Astrocyte of the cerebellum (primary cell): Measurements from ENCODE around the gene DNAI4.
"Not testable (repeated sequence)": the region's sequence is repeated elsewhere in the genome, so short reads cannot be mapped to it uniquely, and the experiment has no call there.

ENCODE experiments used
- DNase-seq: peaks from one replicate; pipeline ENCODE4 v3.0.0-alpha.2; 2011; ENCODE audit warnings: low read depth
- H3K4me3 ChIP-seq: 2 replicates; pipeline ENCODE4 v1.5.1; 2011; ENCODE audit warnings: mild to moderate bottlenecking, low read depth, low read length, moderate library complexity
- in situ Hi-C: cut with HindIII; loops from 2 replicates; pipeline ENCODE4 v1.10.0; 2017; ENCODE audit warnings: low sequenced_read_pairs
- TF ChIP-seq, protein P1 (sequence below): IDR thresholded peaks from 2 replicates; pipeline ENCODE4 v1.5.1; 2012; ENCODE audit warnings: low read length, low read depth, moderate library complexity, mild to moderate bottlenecking; ENCODE audit errors: missing control alignments

The DNAI4 gene

DNA sequence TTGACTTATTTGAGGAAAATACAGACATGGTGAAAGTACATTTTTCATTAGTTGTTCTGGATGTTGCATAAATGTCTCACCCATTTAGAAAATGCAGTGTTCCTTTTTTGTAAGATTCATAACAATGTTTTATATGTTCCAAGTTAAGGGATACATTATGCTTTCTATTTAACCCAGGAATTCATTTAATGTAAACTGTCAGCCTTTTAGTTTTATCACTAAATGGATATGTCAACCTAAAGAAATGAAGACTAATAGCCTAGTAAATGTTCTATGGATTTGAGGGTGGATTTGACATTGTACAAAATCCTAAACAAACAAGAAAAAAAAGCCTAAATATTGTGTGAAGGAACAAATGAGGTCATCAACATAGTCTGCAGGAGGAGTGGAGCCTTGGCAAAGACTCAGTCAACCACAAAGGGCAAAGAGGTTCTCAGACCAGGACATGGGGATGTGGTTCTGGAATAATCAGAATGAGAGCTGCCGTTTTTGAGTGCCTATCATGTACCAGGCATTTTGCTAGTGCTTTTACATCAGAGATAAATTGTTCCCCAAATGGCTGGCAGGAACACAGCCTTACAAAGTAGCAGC lies 114.8 kb downstream of the DNAI4 start:
- TF ChIP-seq, protein P1, sequence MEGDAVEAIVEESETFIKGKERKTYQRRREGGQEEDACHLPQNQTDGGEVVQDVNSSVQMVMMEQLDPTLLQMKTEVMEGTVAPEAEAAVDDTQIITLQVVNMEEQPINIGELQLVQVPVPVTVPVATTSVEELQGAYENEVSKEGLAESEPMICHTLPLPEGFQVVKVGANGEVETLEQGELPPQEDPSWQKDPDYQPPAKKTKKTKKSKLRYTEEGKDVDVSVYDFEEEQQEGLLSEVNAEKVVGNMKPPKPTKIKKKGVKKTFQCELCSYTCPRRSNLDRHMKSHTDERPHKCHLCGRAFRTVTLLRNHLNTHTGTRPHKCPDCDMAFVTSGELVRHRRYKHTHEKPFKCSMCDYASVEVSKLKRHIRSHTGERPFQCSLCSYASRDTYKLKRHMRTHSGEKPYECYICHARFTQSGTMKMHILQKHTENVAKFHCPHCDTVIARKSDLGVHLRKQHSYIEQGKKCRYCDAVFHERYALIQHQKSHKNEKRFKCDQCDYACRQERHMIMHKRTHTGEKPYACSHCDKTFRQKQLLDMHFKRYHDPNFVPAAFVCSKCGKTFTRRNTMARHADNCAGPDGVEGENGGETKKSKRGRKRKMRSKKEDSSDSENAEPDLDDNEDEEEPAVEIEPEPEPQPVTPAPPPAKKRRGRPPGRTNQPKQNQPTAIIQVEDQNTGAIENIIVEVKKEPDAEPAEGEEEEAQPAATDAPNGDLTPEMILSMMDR = no peak
- in situ Hi-C loops = no loop called here
- H3K4me3 ChIP-seq = no peak overlapping the region
- DNase-seq = no peak

DNA sequence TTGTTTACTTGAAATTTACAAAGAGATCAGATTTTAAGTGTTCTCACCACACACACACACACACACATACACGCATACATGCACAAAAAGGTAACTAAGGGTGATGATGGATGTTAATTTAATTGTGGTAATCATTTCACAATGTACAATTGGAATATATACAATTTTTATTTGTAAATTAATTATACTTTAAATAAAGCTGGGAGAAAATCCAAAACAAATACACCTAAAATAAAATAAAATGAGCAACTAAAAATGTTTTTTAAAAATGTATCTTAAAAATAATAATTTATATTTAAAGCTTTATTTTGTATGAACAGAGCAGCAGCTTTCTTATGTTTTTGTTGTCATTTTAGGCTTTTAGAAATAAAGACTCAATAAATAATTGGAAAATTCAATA lies 115.4 kb downstream of the DNAI4 start:
- no peak for DNase-seq
- in situ Hi-C loops = no loop called here
- H3K4me3 ChIP-seq = no peak overlapping the region
- TF ChIP-seq, protein P1 = no peak

DNA sequence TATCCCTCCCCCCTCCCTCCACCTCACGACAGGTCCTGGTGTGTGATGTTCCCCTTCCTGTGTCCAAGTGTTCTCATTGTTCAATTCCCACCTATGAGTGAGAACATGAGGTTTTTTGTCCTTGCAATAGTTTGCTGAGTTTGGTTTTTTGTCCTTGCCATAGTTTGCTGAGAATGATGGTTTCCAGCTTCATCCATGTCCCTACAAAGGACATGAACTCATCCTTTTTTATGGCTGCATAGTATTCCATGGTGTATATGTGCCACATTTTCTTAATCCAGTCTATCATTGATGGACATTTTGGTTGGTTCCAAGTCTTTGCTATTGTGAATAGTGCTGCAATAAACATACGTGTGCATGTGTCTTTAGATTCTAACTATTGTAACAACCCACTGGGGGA lies 128.8 kb downstream of the DNAI4 start:
- not testable (repeated sequence) for H3K4me3 ChIP-seq, DNase-seq
- in situ Hi-C loops = loop anchor here (25.0 kb wide), 1 partner anchor 391 kb away; no protein-coding TSS in a partner anchor

DNA sequence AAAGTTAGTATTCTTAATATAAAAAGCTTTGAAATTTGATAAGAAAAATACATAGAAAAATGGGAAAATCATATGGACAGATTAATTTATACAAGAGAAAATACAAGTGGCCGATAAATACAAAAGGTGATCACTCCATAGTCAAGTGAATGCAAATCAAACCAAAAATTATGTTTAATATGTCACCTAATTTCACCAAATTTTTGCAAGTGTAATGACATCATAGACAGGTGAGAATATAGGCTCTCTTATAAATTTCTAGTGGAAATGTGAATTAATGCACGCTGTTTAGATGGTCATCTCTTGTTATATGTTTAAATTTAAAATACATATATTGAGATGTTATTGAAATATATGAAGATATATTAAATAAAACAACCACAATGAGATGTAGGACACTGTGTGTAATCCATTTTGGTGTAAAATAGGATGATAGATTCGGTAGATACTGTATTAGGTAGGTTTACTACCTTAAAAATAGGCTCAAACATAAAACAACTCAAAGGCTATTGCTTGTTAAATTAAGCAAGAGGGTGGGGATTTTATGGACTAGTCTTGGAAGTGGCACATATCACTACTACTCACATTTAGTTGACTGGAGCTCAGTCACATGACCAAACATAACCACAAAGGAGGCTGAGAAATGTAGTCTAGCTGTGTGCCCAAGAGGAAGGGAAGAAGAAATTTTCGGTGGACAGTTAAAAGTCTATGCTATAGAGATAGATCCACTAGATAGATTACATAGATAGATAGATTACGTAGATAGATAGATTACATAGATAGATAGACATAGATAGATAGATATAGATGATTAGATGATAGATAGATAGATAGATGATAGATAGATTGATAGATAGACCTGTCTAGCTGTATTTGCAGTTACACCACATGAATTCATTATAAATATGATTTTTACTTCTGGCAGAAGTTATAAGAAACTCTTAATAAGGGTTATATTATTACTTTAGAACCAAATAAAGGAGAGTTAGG lies 132.7 kb downstream of the DNAI4 start:
- no peak for DNase-seq
- TF ChIP-seq, protein P1 = no peak
- in situ Hi-C loops = loop anchor here (25.0 kb wide), 1 partner anchor 395 kb away; no protein-coding TSS in a partner anchor
- H3K4me3 ChIP-seq = no peak overlapping the region

DNA sequence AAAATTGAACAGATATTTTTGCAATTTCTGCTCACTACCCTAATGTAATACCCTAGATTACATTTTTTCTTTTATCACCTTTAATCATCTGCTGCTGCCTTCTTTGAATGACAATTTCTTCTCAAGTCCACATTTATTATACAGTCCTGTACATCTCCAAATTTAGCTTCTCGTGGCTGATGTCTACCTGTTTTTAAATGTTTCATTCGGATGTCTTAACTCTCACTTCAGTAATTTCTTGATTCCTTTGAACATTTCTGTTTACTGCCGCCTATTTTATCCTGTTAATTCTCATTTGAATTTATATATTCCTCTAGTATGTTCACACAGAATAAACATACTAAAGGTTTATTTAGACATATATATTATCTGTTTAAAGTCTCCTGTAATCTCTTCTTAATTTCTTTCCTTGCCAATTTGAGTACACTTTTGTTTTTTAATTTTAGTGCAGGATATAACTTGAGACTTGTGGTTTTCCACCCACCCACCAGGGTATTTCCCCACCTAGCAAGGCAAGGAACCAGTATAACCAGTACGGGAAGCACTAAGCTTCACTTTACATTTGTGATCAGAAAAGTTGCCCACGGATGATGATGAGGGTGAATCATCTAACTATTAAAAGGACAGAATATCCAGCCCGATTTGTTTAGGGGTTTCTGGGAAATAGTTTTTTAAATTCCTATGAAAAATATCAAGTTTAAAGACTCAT lies 136.3 kb downstream of the DNAI4 start:
- H3K4me3 ChIP-seq = no peak overlapping the region

DNA sequence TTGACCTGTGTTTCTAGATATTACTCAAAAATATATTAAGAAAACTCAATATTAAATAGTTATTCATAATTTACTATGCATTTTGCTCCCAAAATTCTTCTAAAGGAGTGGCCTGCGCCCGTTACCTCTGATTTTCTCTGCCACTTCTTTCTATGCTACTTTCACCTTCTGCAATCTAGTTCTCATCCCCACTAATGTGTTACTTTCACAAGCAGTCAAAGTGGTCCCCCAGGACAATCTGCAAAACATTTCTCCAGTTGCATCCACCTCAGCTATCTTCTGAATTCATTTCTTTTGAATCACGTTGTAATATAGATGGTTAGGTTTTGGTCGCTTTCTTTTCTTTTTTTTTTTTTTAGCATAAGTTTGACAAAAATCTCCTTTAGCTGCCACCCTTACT lies 137.0 kb downstream of the DNAI4 start:
- in situ Hi-C loops = loop anchor here (25.0 kb wide), 1 partner anchor 400 kb away; no protein-coding TSS in a partner anchor

More for the DNA sequence above, 136.3 kb downstream of the DNAI4 start:
- TF ChIP-seq, protein P1 = no peak
- in situ Hi-C loops = loop anchor here (25.0 kb wide), 1 partner anchor 399 kb away; no protein-coding TSS in a partner anchor
- DNase-seq = no peak

DNA sequence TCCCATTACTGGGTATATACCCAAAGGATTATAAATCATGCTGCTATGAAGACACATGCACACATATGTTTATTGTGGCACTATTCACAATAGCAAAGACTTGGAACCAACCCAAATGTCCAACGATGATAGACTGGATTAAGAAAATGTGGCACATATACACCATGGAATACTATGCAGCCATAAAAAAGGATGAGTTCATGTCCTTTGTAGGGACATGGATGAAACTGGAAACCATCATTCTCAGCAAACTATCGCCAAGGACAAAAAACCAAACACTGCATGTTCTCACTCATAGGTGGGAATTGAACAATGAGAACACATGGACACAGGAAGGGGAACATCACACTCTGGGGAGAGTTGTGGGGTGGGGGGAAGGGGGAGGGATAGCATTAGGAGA lies 138.9 kb downstream of the DNAI4 start:
- in situ Hi-C loops = loop anchor here (25.0 kb wide), 1 partner anchor 402 kb away; no protein-coding TSS in a partner anchor
- not testable (repeated sequence) for DNase-seq, H3K4me3 ChIP-seq

More for the DNA sequence above, 137.0 kb downstream of the DNAI4 start:
- no peak overlapping the region for H3K4me3 ChIP-seq
- TF ChIP-seq, protein P1 = no peak
- no peak for DNase-seq
